GM18858 (cell line): ENCODE data around the gene NAV2.

Experiments
- ATAC-seq: cut with Tn5 transposase; IDR thresholded peaks from one replicate; pipeline ENCODE4 v1.9.1; 2021; ENCODE audit not compliant: unreplicated experiment

Gene NAV2

DNA sequence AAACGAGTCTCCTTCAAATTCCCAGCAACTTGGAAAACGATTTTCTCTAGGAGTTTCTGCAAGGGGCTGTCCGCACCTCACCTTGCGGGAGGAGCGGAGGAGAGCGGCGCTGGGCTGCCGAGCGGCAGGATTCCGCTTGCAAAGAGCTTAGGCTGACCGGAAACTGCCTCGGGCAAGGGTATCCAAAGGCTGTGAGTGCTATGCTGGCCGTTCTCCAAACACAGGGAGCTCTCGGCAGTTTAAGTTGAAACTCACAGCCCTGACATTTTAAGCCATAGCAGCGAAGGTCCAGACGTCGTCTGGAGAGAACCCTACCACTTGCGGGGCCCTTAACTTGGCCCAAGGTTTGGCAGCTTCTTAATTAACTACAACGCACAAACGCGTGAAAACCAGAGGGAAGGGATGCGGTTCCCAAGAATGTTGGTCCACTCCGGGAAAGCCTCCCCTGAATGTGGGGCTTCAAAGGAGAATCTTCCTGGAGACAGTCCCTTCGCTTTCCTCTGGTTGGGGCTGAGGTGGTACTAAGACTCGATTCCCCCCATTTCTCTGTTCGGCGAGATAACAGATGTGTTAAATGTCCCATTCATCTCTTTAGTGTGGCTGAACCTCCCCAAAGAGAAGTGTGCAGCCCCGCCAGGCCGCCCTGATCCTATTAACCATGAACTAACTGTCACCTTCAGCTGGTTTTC is 448.7 kb downstream of the NAV2 start:
- no peak for ATAC-seq

GRCh38 chr11:20161923-20162744 is 449.5 kb downstream of the NAV2 start:
- ATAC-seq = no peak

- ATAC-seq = no peak
These were observed 450.5 kb downstream of the NAV2 start for GRCh38 chr11:20162824-20163782.

GRCh38 chr11:20163783-20164481 is 451.3 kb downstream of the NAV2 start:
- ATAC-seq = no peak
